HEK293T (cell line): ENCODE measurements around the gene RND1.

Source experiments
- CTCF ChIA-PET: fragments of 350-600 bp; formaldehyde crosslinking; extraction: SDS; loops from one replicate; lab custom pipeline; 2021; ENCODE audit warnings: antibody characterized with exemption, inconsistent platforms; lab: Yijun Ruan, JAX
- POLR2A ChIA-PET: fragments of 350-600 bp; formaldehyde crosslinking; extraction: SDS; loops from one replicate; lab custom pipeline; 2020; ENCODE audit warnings: antibody characterized with exemption, inconsistent platforms; lab: Yijun Ruan, JAX
- DNase-seq: peaks from one replicate; pipeline ENCODE4 v3.0.0; 2012; ENCODE audit warnings: mixed read lengths; ENCODE audit errors: extremely low spot score
- ARNT ChIP-seq: fragments of 450-650 bp; IDR thresholded peaks from 2 replicates; pipeline ENCODE4 v1.6.1; 2017; ENCODE audit warnings: mild to moderate bottlenecking
- BHLHE40 ChIP-seq: fragments of 450-650 bp; IDR thresholded peaks from 2 replicates; pipeline ENCODE4 v1.6.1; 2016; ENCODE audit warnings: mild to moderate bottlenecking, moderate library complexity, borderline replicate concordance
- CTBP1 ChIP-seq: fragments of 450-650 bp; IDR thresholded peaks from 2 replicates; pipeline ENCODE4 v1.6.1; 2016; ENCODE audit warnings: borderline replicate concordance
- ELF4 ChIP-seq: fragments of 450-650 bp; IDR thresholded peaks from 2 replicates; pipeline ENCODE4 v1.6.1; 2017; ENCODE audit warnings: antibody characterized with exemption
- FOXA1 ChIP-seq: fragments of 450-650 bp; IDR thresholded peaks from 2 replicates; pipeline ENCODE4 v1.6.1; 2016; ENCODE audit warnings: mild to moderate bottlenecking
- FOXK2 ChIP-seq: fragments of 450-650 bp; IDR thresholded peaks from 2 replicates; pipeline ENCODE4 v1.6.1; 2016; ENCODE audit warnings: mild to moderate bottlenecking
- FOXM1 ChIP-seq: fragments of 450-650 bp; IDR thresholded peaks from 2 replicates; pipeline ENCODE4 v1.6.1; 2017; ENCODE audit warnings: mild to moderate bottlenecking, borderline replicate concordance
- HDGF ChIP-seq: fragments of 450-650 bp; IDR thresholded peaks from 2 replicates; pipeline ENCODE4 v1.6.1; 2017; ENCODE audit warnings: antibody characterized with exemption, borderline replicate concordance
- L3MBTL2 ChIP-seq: fragments of 450-650 bp; conservative IDR thresholded peaks from 2 replicates; pipeline ENCODE4 v1.6.1; 2016; ENCODE audit warnings: mild to moderate bottlenecking
- LEF1 ChIP-seq: fragments of 450-650 bp; IDR thresholded peaks from 2 replicates; pipeline ENCODE4 v1.6.1; 2017; ENCODE audit warnings: mild to moderate bottlenecking, borderline replicate concordance
- NFRKB ChIP-seq: fragments of 450-650 bp; IDR thresholded peaks from 2 replicates; pipeline ENCODE4 v1.6.1; 2016; ENCODE audit warnings: mild to moderate bottlenecking, moderate library complexity
- SP1 ChIP-seq: fragments of 450-650 bp; IDR thresholded peaks from 2 replicates; pipeline ENCODE4 v1.6.1; 2017
- SUZ12 ChIP-seq: fragments of 450-650 bp; IDR thresholded peaks from 2 replicates; pipeline ENCODE4 v1.6.1; 2016; ENCODE audit warnings: mild to moderate bottlenecking
- TARDBP ChIP-seq: fragments of 450-650 bp; IDR thresholded peaks from 2 replicates; pipeline ENCODE4 v1.6.1; 2016
- ZNF384 ChIP-seq: fragments of 450-650 bp; IDR thresholded peaks from 2 replicates; pipeline ENCODE4 v1.6.1; 2016
- TF ChIP-seq, protein P1 (sequence below): fragments of 450-650 bp; IDR thresholded peaks from 2 replicates; pipeline ENCODE4 v1.6.1; 2016

RND1 gene

GRCh38 chr12:48819986-48820725 lies 45.5 kb downstream of the RND1 start:
- DNase-seq, result no peak
- ChIA-PET CTCF (no interaction called here), POLR2A (interaction anchor here (0.8 to 2.2 kb wide), 4 partner anchors 9 to 137 kb away, joined by 3 to 9 read pairs (median 4); partner anchors contain the start of genes ARF3 and DDX23)
- TF ChIP-seq ZNF384 (no peak), NFRKB (no peak), BHLHE40 (no peak), HDGF (no peak), LEF1 (no peak), FOXK2 (no peak), SP1 (no peak)
- TF ChIP-seq, protein P1, sequence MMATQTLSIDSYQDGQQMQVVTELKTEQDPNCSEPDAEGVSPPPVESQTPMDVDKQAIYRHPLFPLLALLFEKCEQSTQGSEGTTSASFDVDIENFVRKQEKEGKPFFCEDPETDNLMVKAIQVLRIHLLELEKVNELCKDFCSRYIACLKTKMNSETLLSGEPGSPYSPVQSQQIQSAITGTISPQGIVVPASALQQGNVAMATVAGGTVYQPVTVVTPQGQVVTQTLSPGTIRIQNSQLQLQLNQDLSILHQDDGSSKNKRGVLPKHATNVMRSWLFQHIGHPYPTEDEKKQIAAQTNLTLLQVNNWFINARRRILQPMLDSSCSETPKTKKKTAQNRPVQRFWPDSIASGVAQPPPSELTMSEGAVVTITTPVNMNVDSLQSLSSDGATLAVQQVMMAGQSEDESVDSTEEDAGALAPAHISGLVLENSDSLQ, result no peak

GRCh38 chr12:48818831-48819590 lies 46.7 kb downstream of the RND1 start:
- POLR2A ChIA-PET, result interaction anchor here (0.8 to 2.2 kb wide), 3 partner anchors 13 to 139 kb away, joined by 3 to 9 read pairs (median 3); partner anchors contain the start of genes ARF3 and DDX23
- CTCF ChIA-PET, result interaction anchor here (0.7 kb wide), 1 partner anchor 24 kb away, joined by 3 read pairs; no protein-coding TSS in a partner anchor
- TF ChIP-seq ARNT (no peak), BHLHE40 (no peak), HDGF (no peak), LEF1 (no peak)
- no peak for DNase-seq

DNA sequence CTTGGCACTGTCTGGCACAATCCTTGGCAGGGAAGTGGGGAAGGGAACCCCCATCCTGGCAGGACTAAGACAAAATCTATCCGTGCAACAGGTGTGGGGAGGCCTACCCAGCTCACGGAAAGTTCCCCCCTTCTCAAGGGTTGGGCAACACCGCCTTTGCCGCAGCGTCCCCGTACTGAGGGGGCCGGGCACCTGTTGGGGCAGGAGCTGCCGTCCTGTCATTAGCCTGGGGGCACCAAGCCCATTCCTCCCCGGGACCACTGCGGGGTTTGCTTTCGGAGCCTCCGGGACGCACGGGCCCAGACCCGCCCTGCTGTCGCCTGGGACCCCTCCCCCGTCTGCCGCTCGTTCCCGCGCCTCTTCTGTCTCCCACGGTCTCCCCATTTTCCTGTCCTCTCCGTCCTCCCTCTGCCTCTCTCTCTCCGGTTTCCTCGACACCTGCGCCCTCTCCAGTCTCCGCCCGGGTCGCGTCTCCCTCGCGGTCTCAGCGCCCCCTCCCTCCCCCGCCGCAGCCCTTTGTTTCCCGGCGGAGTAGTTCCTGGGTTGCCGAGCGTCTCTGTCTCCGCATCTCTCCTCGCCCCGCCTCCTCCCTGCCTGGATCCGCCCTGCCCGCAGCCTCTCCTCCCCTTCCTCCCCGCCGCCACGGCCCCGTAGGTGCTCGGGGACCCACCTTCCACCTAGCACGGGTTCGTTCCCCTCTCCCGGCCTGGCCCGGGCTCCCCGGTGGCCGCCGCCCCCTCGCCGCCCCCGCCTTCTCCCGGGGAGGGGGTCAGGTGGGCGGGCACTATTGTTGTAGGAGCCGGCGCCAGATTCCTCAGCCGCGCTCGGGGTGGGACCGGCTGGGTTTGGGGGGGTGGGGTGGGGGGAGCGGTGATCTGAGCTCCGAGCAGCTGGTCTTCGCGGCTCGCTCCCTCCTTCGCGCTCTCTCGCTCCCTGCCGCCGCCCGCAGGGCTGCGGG lies 47.5 kb downstream of the RND1 start, which contains the start of gene CACNB3:
Gene CACNB3 (plus strand): TSS at position 624 of the 958 bp plus-strand sequence. CDS start 434 bp downstream, outside the sequence.
- ChIA-PET CTCF (no interaction called here), POLR2A (interaction anchor here (0.6 to 3.3 kb wide), 2 partner anchors 9 to 136 kb away, joined by 3 to 14 read pairs; partner anchors contain the start of gene KANSL2)
- DNase-seq, result peak; percentile 66
- no peak for TF ChIP-seq LEF1
- no peak for TF ChIP-seq CTBP1
- TF ChIP-seq HDGF, result no peak
- TF ChIP-seq NFRKB, result no peak
- no peak for TF ChIP-seq FOXK2
- TF ChIP-seq ARNT, result no peak
- no peak for TF ChIP-seq FOXM1
- TF ChIP-seq SP1, result no peak
- TF ChIP-seq ELF4, result no peak
- TF ChIP-seq BHLHE40, result no peak
- TF ChIP-seq, protein P1, result no peak
- TF ChIP-seq ZNF384, result no peak
- TF ChIP-seq TARDBP, result no peak
- no peak for TF ChIP-seq FOXA1
- no peak for TF ChIP-seq SUZ12
- TF ChIP-seq L3MBTL2, result no peak

DNA sequence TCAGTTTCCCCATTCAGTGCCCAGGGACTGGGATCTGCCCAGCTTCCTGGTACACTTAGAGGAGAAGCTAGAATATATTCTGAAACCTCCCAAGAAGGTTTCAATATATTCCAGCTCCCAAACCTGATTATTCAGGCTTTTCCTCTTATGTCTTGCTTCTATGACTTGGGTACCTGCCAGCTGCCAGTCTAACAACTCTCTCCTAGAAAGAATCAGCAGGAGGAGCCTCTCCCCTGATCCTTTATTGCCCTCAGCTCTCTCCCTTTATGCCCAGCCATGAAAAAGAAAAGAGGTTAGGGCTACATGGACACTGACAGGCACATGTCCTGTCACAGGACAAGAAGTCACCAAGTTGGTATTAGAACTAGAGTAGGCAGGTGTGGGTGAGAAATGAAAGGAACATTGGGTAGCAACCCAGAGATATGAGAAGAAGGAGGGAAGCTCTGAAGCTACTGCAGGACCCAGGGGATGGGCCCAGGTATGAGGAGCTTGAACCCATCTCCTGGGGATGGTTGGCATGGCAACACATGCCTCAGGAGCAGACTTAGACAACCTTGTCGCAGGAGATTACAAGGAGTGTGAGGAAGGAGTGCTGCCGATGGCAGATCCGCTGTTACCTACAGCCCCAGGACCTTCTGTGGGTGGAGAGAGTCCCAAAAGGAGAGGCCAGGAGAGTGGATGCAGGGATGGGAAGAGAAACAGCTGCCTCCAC lies 49.4 kb downstream of the RND1 start:
- POLR2A ChIA-PET, result interaction anchor here (0.6 to 3.3 kb wide), 5 partner anchors 8 to 107 kb away, joined by 3 to 14 read pairs (median 3); no protein-coding TSS in a partner anchor
- CTCF ChIA-PET, result interaction anchor here (1.3 to 1.8 kb wide), 2 partner anchors 11 to 227 kb away, joined by 4 to 10 read pairs; no protein-coding TSS in a partner anchor
- DNase-seq, result no peak
- TF ChIP-seq TARDBP (no peak), ELF4 (no peak), SUZ12 (no peak), ARNT (no peak), LEF1 (no peak), FOXA1 (no peak)
